Activated CD4-positive, alpha-beta T cell treated with anti-CD3 and anti-CD28 coated beads for 1 hour (primary cell): Measurements from ENCODE around the gene NOL11.
"Not testable (repeated sequence)": the region's sequence is repeated elsewhere in the genome, so short reads cannot be mapped to it uniquely, and the experiment has no call there.

ENCODE experiments used
- DNase-seq: peaks from one replicate; pipeline ENCODE4 v3.0.0-alpha.2; 2020

Gene NOL11

GRCh38 chr17:67717624-67718324 is at the start of gene NOL11:
Gene NOL11 (plus strand): TSS chr17:67717936. CDS start chr17:67717948, 12 bp downstream.
- peak; percentile 99 for DNase-seq

- DNase-seq: no peak
Measured at GRCh38 chr17:67671493-67671892, 46.2 kb upstream of the NOL11 start.

GRCh38 chr17:67672592-67673335 is 45.0 kb upstream of the NOL11 start:
- no peak for DNase-seq

DNA sequence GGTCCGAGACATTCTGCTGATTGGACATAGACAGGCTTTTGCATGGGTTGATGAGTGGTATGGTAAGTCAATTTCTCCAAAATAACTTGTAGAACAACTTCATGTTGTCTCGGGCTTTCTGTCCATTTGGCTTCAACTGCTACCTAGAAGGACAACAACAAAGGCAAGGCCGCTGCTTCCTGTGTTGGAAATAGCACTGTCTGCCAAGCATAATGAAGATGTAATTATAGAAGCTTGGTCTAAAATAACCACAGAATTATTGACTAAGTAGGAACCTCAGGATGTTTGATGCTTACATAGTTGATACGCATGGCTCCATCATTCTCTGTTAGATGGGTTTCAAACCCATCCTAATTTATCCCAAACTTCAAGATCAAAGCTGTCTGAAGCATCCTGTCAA is 42.3 kb upstream of the NOL11 start:
- DNase-seq: no peak

- DNase-seq: no peak
Measured at GRCh38 chr17:67676305-67676704, 41.4 kb upstream of the NOL11 start.

DNA sequence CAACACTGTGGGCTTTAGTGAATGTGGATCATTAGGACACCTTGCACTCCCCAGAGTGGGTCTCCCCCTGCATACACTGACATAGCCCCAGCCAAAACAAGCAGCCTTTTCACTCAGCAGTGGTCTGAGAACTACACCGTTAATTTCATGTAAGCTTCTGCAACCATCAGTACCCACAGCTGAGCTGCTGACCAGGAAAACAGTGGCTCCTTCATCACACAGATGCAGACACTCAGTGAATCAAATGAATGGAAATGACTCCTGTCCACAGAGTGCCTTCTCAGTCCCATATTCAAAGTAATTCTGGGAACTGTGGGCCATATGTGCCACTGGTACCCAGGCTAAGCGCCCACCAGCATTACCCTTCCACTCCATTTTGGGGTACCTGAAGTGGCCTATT is 39.3 kb upstream of the NOL11 start:
- no peak for DNase-seq

GRCh38 chr17:67679225-67679624 is 38.5 kb upstream of the NOL11 start:
- DNase-seq: no peak

- no peak for DNase-seq
Measured at GRCh38 chr17:67679721-67680120, 38.0 kb upstream of the NOL11 start.

GRCh38 chr17:67680445-67681224 is 37.1 kb upstream of the NOL11 start:
- DNase-seq: no peak

DNA sequence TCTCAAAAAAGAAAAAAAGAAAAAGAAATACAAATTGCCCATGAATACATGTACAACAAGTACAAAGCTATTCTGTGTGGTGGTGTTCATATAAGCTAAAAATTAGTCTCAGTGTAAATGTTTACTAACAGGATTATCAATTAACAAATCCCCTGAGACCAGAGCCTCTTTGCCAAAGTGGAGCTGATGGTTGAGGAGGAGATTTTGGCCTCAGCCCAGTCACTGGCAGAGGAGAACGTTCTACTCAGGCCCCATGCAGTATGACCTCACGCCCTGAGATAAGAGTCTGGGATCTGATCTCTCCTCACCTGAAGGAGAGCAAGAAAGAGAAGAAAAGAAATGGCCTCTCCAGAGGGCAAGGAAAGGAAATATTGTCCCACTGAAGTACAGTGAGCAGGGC is 35.5 kb upstream of the NOL11 start:
- no peak for DNase-seq

DNA sequence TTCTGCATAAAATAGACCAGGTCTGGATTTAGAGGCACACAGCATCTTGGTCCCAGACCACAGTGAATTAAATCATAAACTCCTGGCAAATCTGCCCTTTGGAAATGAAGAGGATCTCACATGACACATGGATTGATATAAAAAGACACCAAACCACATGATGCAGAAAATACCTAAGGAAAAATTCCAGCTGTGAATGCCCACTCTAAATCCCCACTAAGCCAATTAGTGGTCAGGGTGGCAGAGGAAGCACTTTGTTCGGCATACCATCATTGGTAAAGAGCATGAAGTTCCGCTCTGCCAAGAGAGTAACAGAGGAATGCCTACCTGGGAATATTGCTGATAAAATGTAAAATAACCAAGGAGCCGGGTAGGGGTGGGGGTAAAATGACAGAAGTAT is 32.4 kb upstream of the NOL11 start:
- no peak for DNase-seq

DNA sequence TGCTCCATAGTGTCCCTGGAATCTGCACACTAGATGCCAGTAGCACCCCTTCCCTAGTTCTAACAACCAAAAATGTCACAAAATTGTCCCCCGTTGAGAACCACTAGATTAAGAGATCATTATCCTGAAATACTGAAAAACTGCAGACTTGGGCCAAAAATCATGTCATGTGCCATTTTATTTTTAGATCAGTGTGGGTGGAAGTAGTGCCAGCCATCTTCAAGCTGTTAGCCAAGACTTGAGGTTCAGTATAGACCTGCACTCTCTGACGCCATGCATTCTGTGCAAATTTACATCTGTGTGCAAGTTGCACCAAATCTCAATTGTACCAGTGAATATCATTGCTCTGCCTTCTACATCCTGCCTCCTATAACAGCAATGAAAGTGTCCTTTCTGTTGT is 31.5 kb upstream of the NOL11 start:
- no peak for DNase-seq

- DNase-seq: no peak
Measured at GRCh38 chr17:67687511-67687910, 30.2 kb upstream of the NOL11 start.

DNA sequence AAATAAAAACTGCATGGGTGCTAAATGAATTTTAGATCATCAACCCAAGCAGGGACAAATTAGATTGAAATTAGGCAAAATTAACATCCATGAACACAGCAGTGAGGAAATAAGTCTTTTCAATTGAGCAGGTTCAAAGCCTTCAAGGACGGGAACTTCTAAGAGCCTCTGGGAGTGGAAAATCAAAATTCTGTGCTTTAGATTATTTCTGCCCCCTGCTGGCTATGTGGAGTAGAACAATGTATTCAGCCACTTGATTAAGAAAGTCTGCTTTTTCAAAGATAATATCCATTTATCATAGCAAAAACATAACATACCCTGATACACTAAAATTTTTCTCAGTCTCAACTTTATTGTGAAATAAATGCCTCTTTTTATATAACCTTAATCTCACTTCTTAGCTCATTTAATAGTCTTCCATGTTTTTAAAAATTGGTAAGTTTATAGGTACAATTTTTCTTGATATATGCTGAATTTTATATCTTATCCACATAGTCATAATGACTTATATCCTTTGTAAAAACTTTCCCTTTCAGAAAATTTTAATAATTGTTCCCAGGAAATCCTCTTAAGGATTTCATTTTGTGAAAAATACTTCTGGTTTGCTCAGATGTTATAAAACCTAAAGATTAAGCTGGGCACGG is 28.1 kb upstream of the NOL11 start:
- DNase-seq: no peak

DNA sequence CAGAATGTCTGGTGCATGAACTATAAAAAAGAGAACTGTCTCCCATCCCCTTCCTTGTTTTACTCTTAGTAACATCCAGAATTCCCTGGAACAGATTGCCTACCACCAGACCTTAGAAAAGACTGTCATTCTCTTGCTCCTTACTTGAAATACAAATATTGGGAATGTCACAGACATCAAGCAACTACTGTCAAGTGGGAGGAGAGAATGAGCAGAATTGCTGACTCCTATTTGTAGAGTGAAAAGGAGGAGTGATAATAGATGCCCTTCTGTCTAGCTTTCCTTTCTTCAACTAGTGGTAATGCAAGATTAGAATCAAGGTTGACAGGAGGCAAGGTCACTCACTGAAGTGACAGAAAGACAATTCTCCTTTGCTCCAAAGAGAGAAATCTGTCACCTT is 23.9 kb upstream of the NOL11 start:
- no peak for DNase-seq

GRCh38 chr17:67696347-67696746 is 21.4 kb upstream of the NOL11 start:
- no peak for DNase-seq

GRCh38 chr17:67696853-67697498 is 20.8 kb upstream of the NOL11 start:
- no peak for DNase-seq

GRCh38 chr17:67700037-67700724 is 17.6 kb upstream of the NOL11 start:
- DNase-seq: no peak

DNA sequence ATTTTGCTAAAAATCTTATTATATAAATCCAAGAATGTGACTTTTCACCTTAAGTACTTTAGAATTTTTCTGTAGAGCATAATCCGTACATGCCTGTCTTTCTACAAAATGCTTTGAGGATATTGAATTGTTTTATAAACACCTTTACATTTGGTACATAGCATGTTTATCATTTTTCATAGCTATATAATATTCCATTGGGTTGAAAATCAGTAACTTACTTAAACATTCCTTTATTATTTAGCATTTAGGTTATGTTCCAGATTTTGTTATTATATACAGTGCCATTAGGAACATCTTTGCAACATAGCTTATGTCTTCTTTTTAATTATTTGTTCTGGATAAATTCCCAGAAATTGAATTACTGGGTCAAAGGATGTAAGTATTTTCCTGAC is 17.0 kb upstream of the NOL11 start:
- no peak for DNase-seq

DNA sequence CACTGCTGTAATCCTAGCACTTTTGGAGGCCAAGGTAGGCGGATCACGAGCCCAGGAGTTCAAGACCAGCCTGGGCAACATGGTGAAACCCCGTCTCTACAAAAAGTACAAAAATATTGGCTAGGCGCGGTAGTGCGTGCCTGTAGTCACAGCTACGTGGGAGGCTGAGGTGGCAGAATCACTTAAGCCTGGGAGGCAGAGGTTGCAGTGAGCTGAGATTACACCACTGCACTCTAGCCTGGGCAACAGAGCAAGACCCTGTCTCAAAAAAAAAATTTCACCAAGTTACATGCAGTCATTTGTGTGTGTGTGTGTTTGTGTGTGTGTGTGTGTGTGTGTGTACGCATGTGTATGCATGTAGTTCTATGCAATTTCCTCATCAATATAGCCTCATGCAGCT is 14.9 kb upstream of the NOL11 start:
- DNase-seq: not testable (repeated sequence)

- no peak for DNase-seq
Measured at GRCh38 chr17:67707442-67707841, 10.3 kb upstream of the NOL11 start.

- no peak for DNase-seq
Measured at GRCh38 chr17:67708378-67708777, 9.4 kb upstream of the NOL11 start.
